Astrocyte (in vitro differentiated cells and primary cell): Measurements from ENCODE around the gene SHISA3.

ENCODE experiments used
- EZH2 ChIP-seq: IDR thresholded peaks from 2 replicates; pipeline ENCODE4 v1.6.1; 2012; ENCODE audit warnings: mild to moderate bottlenecking, low read length, inconsistent platforms; ENCODE audit not compliant: insufficient read depth
- TF ChIP-seq, protein P1 (sequence below): IDR thresholded peaks from 2 replicates; pipeline ENCODE4 v1.5.1; 2011; ENCODE audit warnings: low read depth, mild to moderate bottlenecking, inconsistent platforms, low read length, moderate library complexity; ENCODE audit not compliant: insufficient read depth

DNA sequence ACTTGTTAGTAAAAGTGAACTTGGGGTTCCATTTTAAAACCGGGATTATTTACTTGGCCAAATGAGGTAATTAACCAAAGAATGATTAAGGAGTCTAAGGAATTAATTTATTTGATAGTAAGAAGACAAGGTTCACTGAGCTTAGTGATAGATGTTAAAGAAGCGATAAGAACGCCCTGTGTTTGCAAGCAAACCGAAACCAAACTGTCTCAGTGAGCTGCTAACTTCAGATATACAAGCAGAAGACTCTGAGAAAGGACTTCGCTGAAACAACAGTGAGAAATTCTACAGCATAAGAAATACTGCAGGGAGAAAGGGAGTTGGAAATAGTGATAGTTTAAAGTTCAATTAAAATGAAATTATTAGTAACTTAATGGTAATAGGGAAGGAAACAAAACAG is 37.6 kb upstream of the SHISA3 start:
- TF ChIP-seq, protein P1, sequence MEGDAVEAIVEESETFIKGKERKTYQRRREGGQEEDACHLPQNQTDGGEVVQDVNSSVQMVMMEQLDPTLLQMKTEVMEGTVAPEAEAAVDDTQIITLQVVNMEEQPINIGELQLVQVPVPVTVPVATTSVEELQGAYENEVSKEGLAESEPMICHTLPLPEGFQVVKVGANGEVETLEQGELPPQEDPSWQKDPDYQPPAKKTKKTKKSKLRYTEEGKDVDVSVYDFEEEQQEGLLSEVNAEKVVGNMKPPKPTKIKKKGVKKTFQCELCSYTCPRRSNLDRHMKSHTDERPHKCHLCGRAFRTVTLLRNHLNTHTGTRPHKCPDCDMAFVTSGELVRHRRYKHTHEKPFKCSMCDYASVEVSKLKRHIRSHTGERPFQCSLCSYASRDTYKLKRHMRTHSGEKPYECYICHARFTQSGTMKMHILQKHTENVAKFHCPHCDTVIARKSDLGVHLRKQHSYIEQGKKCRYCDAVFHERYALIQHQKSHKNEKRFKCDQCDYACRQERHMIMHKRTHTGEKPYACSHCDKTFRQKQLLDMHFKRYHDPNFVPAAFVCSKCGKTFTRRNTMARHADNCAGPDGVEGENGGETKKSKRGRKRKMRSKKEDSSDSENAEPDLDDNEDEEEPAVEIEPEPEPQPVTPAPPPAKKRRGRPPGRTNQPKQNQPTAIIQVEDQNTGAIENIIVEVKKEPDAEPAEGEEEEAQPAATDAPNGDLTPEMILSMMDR, result no peak
- no peak for TF ChIP-seq EZH2
